Effector memory CD8-positive, alpha-beta T cell (primary cell): Measurements from ENCODE around the gene PCID2.
"Not testable (repeated sequence)": the region's sequence is repeated elsewhere in the genome, so short reads cannot be mapped to it uniquely, and the experiment has no call there.

Source experiments
- ATAC-seq: fragments of 150-1000 bp; cut with Tn5 transposase; replicated peaks from 2 replicates; pipeline ENCODE4 v1.10.0; 2021; ENCODE audit warnings: mild to moderate bottlenecking, moderate library complexity
- DNase-seq, 3 experiments: peaks; one replicate each; pipeline ENCODE4 v3.0.0; 2021
- H3K27ac Mint-ChIP-seq, 2 donors: one replicate each; pipeline ENCODE4 v1.8.0; 2022; ENCODE audit warnings: mild to moderate bottlenecking in 2 of 2, mixed read lengths in 2 of 2, moderate library complexity in 2 of 2
- H3K27me3 Mint-ChIP-seq, 2 donors: one replicate each; pipeline ENCODE4 v1.8.0; 2022; ENCODE audit warnings: mixed read lengths in 2 of 2
- H3K36me3 Mint-ChIP-seq: one replicate; pipeline ENCODE4 v1.8.0; 2022; ENCODE audit warnings: mild to moderate bottlenecking, moderate library complexity, mixed read lengths; ENCODE audit not compliant: insufficient read depth
- H3K4me1 Mint-ChIP-seq, 2 donors: one replicate each; pipeline ENCODE4 v1.8.0; 2022; ENCODE audit warnings: low read depth in 2 of 2, mixed read lengths in 2 of 2
- H3K4me3 Mint-ChIP-seq, 2 donors: one replicate each; pipeline ENCODE4 v1.8.0; 2022; ENCODE audit warnings: mild to moderate bottlenecking in 2 of 2, mixed read lengths in 2 of 2, moderate library complexity in 2 of 2
- H3K9me3 Mint-ChIP-seq, 2 donors: one replicate each; pipeline ENCODE4 v1.8.0; 2022; ENCODE audit warnings: mixed read lengths in 2 of 2

PCID2 gene

DNA sequence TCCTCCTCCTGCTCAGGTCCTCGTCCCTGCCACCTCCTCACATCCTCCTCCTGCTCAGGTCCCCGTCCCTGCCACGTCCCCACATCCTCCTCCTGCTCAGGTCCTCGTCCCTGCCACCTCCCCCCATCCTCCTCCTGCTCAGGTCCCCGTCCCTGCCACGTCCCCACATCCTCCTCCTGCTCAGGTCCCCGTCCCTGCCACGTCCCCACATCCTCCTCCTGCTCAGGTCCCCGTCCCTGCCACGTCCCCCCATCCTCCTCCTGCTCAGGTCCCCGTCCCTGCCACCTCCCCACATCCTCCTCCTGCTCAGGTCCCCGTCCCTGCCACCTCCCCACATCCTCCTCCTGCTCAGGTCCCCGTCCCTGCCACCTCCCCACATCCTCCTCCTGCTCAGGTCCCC is 46.5 kb downstream of the PCID2 start:
- peaks cover 13% of the 10 kb centered on the region for H3K36me3 Mint-ChIP-seq
- H3K4me3 Mint-ChIP-seq, H3K27me3 Mint-ChIP-seq, DNase-seq, ATAC-seq, H3K27ac Mint-ChIP-seq, H3K9me3 Mint-ChIP-seq: not testable (repeated sequence)
- H3K4me1 Mint-ChIP-seq = peaks cover 26 to 36% of the 10 kb centered on the region in 2 donors

GRCh38 chr13:113161433-113161832 is 47.0 kb downstream of the PCID2 start:
- Mint-ChIP-seq H3K4me3 (peak overlapping the region; percentile 63 to 70), H3K27me3 (no peaks in the 10 kb centered on the region), H3K36me3 (peaks cover 14% of the 10 kb centered on the region), H3K9me3 (no peaks in the 10 kb centered on the region), H3K4me1 (peaks cover 24 to 35% of the 10 kb centered on the region in 2 donors), H3K27ac (peak overlapping the region; percentile 70 to 88)
- ATAC-seq (peak; percentile 21), DNase-seq (no peak)

GRCh38 chr13:113160983-113161382 is 47.5 kb downstream of the PCID2 start:
- H3K27ac Mint-ChIP-seq = peak overlapping the region; percentile 70 to 88

DNA sequence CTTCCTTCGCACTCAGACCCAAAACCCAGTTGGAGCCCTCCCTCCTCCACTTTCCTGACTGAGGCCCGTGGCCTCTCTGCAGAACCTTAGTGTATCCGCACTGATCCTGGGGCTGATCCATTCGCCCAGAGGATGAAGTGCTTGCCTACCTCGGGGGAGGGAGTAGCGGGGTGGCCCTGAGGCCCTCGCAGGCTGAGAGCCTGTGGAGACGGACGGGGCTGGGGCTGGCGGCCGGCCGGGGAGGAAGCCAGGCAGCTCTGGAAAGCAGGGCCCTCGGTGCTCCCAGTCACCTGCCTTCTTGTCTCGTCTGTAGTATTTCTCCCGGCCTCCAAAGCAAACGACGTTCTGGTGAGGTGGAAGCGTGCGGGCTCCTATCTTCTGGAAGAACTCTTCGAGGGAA is 48.8 kb downstream of the PCID2 start:
- DNase-seq = no peak
- Mint-ChIP-seq H3K4me1 (peaks cover 20 to 24% of the 10 kb centered on the region in 2 donors), H3K36me3 (peaks cover 17% of the 10 kb centered on the region), H3K4me3 (no peak overlapping the region), H3K9me3 (peaks cover 0 to 2% of the 10 kb centered on the region in 2 donors), H3K27me3 (no peaks in the 10 kb centered on the region), H3K27ac (no peak overlapping the region)
- no peak for ATAC-seq

More at GRCh38 chr13:113160983-113161382, 47.5 kb downstream of the PCID2 start:
- H3K9me3 Mint-ChIP-seq = no peaks in the 10 kb centered on the region
- H3K4me3 Mint-ChIP-seq = peak overlapping the region; percentile 63 to 70
- peaks cover 14% of the 10 kb centered on the region for H3K36me3 Mint-ChIP-seq
- peaks cover 20 to 30% of the 10 kb centered on the region in 2 donors for H3K4me1 Mint-ChIP-seq
- H3K27me3 Mint-ChIP-seq = no peaks in the 10 kb centered on the region
- DNase-seq (no peak), ATAC-seq (peak; percentile 14)

DNA sequence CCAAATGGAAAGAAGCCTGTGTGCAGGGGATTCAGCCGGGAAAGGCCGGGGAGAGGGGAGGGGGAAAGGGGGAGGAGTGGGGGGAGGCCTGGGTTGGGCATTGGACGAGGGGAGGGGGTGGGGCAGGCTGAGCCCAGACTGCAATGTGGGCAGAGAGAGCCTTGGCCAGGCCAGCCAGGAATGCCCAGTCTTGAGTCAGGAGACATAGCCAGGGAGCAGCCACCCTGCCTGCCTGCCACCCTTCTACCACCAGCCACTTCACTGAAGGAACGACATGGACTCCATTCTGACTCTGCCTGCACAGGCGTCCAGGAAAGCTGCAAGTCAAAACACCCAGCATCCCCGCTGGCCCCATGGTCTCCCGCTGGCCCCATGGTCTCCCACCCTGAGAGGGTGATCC is 49.5 kb downstream of the PCID2 start:
- H3K27me3 Mint-ChIP-seq = no peaks in the 10 kb centered on the region
- peaks cover 0 to 2% of the 10 kb centered on the region in 2 donors for H3K9me3 Mint-ChIP-seq
- no peak overlapping the region for H3K4me3 Mint-ChIP-seq
- peaks cover 13 to 24% of the 10 kb centered on the region in 2 donors for H3K4me1 Mint-ChIP-seq
- no peak for ATAC-seq
- H3K27ac Mint-ChIP-seq = peak overlapping the region in 1 of 2 donors; percentile 79
- DNase-seq = no peak
- H3K36me3 Mint-ChIP-seq = peaks cover 18% of the 10 kb centered on the region

GRCh38 chr13:113157929-113158747 is 50.3 kb downstream of the PCID2 start, which contains the start of gene PROZ:
TSS of gene PROZ (plus strand) at chr13:113158648. CDS start at chr13:113158661, 13 bp downstream.
- peaks cover 24% of the 10 kb centered on the region for H3K36me3 Mint-ChIP-seq
- H3K4me3 Mint-ChIP-seq = no peak within 1 kb of the TSS
- H3K27me3 Mint-ChIP-seq = no peaks in the 10 kb centered on the region
- peaks cover 0 to 2% of the 10 kb centered on the region in 2 donors for H3K9me3 Mint-ChIP-seq
- ATAC-seq = no peak
- peaks cover 7 to 19% of the 10 kb centered on the region in 2 donors for H3K4me1 Mint-ChIP-seq
- no peak for DNase-seq
- peak within 1 kb of the TSS; percentile 68 to 79 for H3K27ac Mint-ChIP-seq

DNA sequence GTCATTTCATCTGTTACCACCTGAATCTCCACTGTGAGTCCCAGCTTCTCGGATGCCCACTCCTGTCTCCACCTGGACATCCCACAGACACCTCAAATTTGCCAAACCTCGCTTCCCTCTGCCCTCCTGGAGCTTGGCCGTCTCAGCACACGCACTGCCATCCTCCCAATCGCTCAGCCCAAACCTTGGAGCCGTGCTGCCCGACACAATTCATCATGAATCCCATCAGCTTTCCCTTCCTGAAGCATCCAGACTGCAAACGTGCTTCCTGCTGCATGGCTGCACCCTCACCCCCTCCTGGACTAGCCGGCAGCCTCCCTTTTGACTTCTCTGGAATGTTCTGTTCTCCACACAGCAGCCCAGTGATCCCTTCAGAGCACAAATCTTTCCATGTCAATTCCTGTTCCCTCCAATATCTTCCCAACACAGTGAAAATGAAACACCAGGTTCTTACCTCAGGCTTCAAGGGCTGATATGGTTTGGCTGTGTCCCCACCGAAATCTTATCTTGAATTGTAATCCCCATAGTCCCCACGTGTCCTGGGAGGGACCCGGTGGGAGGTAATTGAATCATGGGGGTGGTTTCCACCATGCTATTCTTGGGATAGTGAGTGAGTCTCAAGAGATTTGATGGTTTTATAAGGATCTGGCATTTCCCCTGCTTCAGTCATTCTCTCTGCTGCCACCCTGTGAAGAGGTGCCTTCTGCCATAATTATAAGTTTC is 51.1 kb downstream of the PCID2 start:
- no peaks in the 10 kb centered on the region for H3K27me3 Mint-ChIP-seq
- peaks cover 29% of the 10 kb centered on the region for H3K36me3 Mint-ChIP-seq
- H3K9me3 Mint-ChIP-seq = peaks cover 0 to 2% of the 10 kb centered on the region in 2 donors
- DNase-seq (no peak), ATAC-seq (no peak)
- H3K27ac Mint-ChIP-seq = peak overlapping the region in 1 of 2 donors; percentile 35
- H3K4me1 Mint-ChIP-seq = peaks cover 11 to 21% of the 10 kb centered on the region in 2 donors
- H3K4me3 Mint-ChIP-seq = no peak overlapping the region

DNA sequence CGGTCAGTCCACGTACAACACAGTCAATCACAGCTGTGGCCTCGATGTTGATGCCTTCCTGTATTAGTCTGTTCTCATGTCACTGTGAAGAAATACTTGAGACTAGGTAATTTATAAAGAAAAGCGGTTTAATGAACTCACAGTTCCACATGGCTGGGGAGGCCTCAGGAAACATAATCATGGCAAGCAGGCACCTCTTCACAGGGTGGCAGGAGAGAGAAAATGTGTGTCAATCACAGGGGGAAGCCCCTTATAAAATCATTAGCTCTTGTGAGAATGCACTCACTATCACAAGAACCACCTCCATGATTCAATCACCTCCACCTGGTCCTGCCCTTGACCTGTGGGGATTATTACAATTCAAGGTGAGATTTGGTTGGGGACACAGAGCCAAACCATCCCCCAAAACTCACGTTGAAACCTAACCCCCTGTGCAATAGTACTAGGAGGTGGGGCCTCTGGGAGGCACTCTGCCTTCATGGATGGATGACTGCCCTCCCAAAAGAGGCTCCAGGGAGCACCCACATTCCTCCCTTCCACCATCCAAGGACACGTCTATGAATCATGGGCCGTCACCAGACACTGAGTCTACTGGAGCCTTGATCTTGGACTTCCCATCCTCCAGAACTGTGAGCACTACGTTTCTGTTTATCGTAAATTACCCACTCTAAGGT is 52.4 kb downstream of the PCID2 start:
- H3K4me1 Mint-ChIP-seq = peaks cover 13 to 21% of the 10 kb centered on the region in 2 donors
- peaks cover 0 to 2% of the 10 kb centered on the region in 2 donors for H3K9me3 Mint-ChIP-seq
- no peak for DNase-seq
- no peak for ATAC-seq
- peaks cover 29% of the 10 kb centered on the region for H3K36me3 Mint-ChIP-seq
- H3K27ac Mint-ChIP-seq = no peak overlapping the region
- no peaks in the 10 kb centered on the region for H3K27me3 Mint-ChIP-seq
- H3K4me3 Mint-ChIP-seq = no peak overlapping the region

- Mint-ChIP-seq H3K9me3 (peaks cover 0 to 2% of the 10 kb centered on the region in 2 donors), H3K4me3 (peak overlapping the region; percentile 35 to 45), H3K36me3 (peaks cover 23% of the 10 kb centered on the region), H3K27ac (peak overlapping the region; percentile 30 to 33), H3K27me3 (no peaks in the 10 kb centered on the region), H3K4me1 (peaks cover 10 to 19% of the 10 kb centered on the region in 2 donors)
- ATAC-seq = no peak
- DNase-seq = no peak
Measured at GRCh38 chr13:113155201-113155600, 53.3 kb downstream of the PCID2 start.

- H3K9me3 Mint-ChIP-seq = peaks cover 0 to 2% of the 10 kb centered on the region in 2 donors
- peaks cover 10 to 19% of the 10 kb centered on the region in 2 donors for H3K4me1 Mint-ChIP-seq
- ATAC-seq (peak; percentile 84), DNase-seq (peak; percentile 52 to 62 (median 60))
- peaks cover 22% of the 10 kb centered on the region for H3K36me3 Mint-ChIP-seq
- peak overlapping the region; percentile 67 to 75 for H3K4me3 Mint-ChIP-seq
- H3K27me3 Mint-ChIP-seq = no peaks in the 10 kb centered on the region
- peak overlapping the region; percentile 33 to 71 for H3K27ac Mint-ChIP-seq
Measured at GRCh38 chr13:113153810-113154748, 54.4 kb downstream of the PCID2 start.

DNA sequence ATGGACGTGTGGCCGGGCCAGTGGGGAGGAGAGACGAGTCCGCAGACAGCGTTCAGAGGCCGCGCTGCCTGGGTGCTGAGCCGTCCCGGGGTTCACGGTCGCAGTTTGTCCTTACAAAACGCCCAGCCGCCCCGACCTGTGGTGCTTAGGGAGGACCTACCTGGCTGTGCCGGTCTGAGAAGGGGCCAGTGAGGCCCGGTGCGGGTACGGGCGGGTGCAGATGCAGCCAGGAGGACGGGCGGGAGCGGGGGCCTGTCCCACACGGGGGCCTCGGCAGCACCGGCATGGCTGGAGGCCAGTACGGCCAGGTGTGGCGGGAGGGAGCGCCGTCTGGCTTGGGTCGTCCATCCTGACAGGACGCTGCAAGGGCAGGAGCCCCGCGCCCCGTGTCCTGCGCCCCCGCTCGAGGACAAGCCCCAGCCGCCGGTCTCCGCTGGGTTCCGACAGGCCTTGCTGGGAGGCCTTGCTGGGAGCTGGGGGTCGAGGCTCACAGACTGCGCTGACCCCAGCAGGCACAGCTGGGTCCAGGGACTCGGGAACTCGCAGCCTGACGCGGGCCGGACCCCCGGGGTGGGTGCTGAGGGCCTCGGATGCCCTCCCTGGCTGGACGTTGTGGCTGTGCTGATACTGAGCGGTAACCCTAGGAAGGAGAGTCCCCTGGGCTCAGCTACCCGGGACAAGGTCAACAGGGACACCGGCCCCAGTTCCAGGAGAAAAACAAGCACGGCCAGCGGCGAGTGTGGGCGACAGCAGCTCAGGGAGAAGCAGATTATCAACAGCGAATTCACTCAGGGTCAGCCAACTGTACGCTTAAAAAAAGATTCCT is 55.3 kb downstream of the PCID2 start:
- peak overlapping the region; percentile 67 to 75 for H3K4me3 Mint-ChIP-seq

GRCh38 chr13:113152691-113152983 is 55.8 kb downstream of the PCID2 start:
- ATAC-seq (no peak), DNase-seq (no peak)
- peaks cover 10 to 13% of the 10 kb centered on the region in 2 donors for H3K4me1 Mint-ChIP-seq
- no peaks in the 10 kb centered on the region for H3K27me3 Mint-ChIP-seq
- H3K9me3 Mint-ChIP-seq = peaks cover 0 to 2% of the 10 kb centered on the region in 2 donors
- peak overlapping the region; percentile 20 to 63 for H3K27ac Mint-ChIP-seq
- H3K4me3 Mint-ChIP-seq = peak overlapping the region; percentile 67 to 75
- H3K36me3 Mint-ChIP-seq = peaks cover 22% of the 10 kb centered on the region

More for the DNA sequence above, 55.3 kb downstream of the PCID2 start:
- ATAC-seq (peak; percentile 32), DNase-seq (no peak)
- Mint-ChIP-seq H3K4me1 (peaks cover 10 to 14% of the 10 kb centered on the region in 2 donors), H3K9me3 (peaks cover 0 to 2% of the 10 kb centered on the region in 2 donors), H3K27ac (peak overlapping the region; percentile 63 to 71), H3K36me3 (peaks cover 22% of the 10 kb centered on the region), H3K27me3 (no peaks in the 10 kb centered on the region)
